Amniotic stem cell (primary cell): ENCODE measurements around the gene TGM1.

Experiments
- DNase-seq: peaks from one replicate; lab custom pipeline; 2025; lab: John Stamatoyannopoulos, UW

TGM1 gene

DNA sequence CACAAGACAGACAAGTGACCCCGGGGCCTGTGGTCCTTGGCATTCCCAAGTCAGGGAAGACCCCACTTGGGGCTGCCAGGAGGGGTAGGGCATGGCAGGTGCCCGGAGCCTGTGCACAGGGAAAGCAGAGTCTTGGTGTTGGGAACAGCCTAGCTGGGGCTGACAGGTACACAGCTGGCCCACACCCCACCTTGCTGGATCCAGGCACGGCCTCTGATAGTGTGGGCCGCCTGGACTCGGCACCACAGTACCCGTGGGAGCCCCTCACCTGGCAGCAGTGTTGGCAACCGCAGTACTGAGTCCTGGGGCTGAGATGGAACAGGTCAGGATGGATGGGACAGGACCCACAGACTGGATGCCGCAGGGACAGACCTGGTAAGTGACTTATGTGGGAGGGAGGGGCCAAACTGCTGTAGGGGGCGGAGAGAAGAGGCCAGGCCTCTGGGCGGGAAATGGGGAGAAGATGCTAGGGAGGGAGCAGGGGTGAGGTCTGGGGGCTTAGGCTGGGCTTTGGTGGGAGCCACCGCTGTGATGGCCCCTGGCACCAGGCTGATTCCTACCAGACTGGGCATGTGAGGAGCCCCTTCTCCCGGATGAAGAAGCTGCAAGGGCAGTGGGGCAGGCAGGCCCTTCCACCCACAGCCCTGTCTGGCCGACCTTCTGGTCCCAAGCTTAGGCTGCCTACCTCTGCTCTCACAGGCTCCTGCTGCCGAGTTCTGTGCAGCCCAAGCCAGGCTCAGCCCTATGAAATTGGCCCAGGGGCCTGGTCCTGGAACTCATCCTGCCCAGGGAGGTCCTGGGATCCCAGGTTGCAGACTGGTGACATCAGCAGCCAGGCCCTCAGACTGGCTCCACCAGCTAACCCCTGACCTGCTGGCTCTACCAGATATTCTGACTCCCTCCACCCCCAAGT lies at the start of gene TGM1:
Gene TGM1 (minus strand): TSS at position 357 of the 913 bp plus-strand sequence. CDS start 825 bp downstream, outside the sequence.
- no peak for DNase-seq

DNA sequence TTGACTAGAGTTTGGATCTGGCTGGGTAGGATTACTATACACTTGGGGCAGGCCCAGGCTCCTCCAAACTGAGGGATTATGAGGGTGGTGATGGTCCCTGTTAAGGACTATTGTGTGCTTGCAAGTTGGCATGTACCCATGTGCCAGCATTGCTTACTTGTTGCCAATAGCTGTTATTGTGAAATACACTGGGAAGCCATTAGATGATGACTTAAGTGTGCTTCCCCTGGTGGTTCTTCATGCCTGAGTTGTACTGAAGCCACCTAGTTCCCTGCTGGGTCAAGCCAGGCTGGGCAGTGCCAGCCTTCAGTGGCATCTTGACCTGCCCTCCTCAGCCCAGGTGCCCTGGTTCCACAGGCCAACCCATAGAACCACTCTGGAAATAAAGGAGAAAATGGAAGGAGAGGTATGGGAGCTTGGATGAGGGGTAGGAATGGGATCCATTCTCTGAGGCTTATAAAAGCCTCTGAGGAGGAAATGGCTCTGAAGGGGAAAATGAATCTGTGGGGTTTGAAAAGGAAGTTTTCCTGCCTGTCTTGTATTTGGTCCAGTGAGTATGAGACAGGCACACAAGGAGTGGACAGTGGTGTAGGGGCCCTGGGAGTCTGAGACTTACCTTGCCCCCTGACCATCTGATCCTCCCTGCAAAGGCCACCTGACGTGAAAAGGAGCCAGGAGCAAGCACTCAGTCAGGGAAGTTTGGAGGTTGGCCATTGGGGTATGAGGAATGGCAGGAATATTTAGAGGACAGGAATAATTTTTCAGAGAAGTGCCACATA lies 49.0 kb upstream of the TGM1 start:
- no peak for DNase-seq

DNA sequence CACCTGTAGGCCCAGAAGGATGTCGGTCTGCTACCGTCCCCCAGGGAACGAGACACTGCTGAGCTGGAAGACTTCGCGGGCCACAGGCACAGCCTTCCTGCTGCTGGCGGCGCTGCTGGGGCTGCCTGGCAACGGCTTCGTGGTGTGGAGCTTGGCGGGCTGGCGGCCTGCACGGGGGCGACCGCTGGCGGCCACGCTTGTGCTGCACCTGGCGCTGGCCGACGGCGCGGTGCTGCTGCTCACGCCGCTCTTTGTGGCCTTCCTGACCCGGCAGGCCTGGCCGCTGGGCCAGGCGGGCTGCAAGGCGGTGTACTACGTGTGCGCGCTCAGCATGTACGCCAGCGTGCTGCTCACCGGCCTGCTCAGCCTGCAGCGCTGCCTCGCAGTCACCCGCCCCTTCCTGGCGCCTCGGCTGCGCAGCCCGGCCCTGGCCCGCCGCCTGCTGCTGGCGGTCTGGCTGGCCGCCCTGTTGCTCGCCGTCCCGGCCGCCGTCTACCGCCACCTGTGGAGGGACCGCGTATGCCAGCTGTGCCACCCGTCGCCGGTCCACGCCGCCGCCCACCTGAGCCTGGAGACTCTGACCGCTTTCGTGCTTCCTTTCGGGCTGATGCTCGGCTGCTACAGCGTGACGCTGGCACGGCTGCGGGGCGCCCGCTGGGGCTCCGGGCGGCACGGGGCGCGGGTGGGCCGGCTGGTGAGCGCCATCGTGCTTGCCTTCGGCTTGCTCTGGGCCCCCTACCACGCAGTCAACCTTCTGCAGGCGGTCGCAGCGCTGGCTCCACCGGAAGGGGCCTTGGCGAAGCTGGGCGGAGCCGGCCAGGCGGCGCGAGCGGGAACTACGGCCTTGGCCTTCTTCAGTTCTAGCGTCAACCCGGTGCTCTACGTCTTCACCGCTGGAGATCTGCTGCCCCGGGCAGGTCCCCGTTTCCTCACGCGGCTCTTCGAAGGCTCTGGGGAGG lies 47.9 kb upstream of the TGM1 start, which contains the start of gene LTB4R:
Gene LTB4R (plus strand): TSS at position 857 of the 959 bp plus-strand sequence. CDS start 4,150 bp downstream, outside the sequence.
- no peak for DNase-seq

DNA sequence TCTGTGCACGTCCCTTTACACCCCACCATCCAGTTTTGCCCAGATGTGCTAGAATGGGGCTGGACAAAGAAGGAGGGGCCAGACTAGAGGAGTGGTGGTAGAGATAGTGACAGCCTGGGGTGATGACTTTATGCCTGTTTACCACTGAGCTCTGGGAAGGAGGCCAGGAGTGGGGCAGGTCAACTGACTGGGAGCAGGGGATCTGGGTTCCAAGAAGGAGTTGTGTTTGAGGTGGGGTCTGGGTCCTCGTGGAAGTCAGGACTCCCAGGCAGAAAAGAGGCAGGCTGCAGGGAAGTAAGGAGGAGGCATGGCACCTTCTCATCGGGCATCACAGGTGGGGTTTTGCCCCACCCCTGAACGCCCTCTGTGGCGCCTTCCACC lies 47.3 kb upstream of the TGM1 start:
- DNase-seq: no peak

DNA sequence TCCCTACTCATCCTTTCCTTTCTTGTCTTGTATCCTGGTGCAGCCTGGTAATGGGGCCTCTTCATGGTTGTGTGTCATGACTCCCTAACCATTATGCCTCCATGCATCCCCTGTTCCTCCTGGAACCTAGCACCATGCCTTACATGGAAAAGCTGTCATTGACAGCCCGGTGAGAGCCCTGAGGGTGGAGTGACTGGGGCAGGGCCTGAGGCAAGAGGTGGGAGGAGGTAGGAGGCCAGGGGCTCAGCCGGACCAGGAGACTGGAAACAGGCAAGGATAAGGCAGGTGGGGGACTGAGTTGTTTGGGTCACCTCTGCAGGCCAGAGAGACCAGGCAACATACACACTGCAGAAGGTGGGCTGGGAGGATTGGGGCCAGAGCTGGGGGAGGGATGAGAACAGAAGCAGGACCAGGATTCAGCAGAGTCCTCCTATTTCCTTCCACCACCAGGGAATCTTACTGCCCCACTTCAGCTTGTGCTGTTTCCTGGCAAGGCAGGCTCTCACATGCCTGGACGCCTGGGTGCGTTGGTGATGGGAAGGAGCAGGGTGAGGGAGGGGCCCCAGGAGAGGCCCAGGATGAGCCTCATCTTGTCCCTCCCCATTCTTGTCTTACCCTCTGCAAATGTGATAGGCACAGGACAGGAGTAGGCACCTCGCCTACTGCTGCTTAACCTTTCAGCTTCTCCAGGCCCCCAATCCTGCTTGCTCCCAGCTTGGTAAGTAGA lies 46.7 kb upstream of the TGM1 start, which contains the start of gene LTB4R2:
Gene LTB4R2 (plus strand): TSS at position 603 of the 727 bp plus-strand sequence. CDS start 525 bp downstream, outside the sequence.
- no peak for DNase-seq

DNA sequence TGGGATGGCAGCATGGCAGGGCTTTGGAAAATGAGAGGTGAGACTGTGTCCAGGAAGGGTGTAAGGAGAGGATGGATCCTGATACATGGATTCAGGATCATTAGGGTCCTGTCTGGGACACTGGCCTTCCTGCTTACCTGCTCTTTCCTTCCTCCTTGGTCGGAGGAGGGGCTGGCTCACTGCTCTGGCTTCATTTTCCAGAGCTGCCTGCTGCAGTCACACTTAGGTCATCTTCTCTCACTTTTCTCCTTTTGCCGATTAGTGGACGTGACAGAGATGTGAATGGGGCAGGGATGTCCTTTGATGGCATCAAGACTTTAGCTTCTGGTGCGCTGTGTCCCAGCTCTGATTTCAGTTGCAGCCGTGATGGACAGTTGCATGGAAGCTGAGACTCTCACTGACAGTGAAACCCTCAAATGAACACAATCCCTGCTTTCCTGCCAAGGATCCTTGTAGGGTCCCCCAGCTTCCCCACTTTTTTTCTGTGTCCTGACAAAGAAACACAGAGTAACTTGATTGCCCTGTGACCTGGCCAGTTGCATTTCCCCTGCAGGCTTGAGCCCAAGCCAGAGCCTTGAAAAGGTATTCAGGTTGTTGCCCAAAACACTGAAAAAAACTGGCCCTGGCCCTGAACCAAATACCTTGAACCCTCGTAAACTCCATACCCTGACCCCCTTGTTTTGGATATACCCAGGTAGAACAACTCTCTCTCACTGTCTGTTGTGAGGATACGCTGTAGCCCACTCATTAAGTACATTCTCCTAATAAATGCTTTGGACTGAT lies 45.6 kb upstream of the TGM1 start:
- no peak for DNase-seq

DNA sequence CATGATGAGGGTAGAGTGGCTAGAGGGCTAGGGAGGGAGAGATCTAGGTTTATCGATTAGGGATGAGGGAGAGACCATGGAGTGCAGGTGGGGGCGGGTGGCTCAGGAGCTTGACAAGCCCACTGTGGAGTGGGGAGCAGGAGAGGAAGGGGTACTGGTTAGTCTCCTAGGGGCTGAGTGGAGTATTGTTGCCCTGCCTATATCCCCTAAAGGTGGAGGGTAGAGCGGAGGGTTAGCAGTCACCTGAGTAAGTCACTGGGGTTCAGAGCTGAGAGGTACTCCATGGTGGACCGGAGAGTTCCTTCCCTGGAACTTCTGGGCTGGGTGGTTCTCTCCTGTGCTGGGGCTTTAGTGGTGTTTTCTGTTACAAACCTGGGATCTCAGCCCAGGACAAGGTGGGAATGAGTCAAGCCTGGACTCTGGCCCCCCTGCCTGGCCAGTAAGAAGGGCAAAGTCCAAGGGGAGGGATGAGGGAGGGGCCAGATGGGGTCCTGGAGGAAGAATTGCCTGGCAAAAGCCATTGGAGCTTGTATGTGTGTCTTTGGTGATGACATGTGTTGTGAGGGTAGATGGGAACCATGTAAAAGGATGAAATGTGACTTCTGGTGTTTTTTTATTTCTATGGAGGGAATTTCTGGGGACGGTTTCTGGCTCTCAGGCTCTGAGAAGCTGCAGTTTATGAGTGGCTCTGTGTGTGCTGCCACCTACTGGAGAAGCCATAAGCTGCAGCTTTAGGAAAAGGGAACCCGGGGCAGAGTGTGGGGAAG lies 44.8 kb upstream of the TGM1 start, which contains the start of gene CIDEB:
Gene CIDEB (minus strand): TSS at position 403 of the 767 bp plus-strand sequence. CDS start 119 bp downstream, at position 284.
- DNase-seq: peak; percentile 37

DNA sequence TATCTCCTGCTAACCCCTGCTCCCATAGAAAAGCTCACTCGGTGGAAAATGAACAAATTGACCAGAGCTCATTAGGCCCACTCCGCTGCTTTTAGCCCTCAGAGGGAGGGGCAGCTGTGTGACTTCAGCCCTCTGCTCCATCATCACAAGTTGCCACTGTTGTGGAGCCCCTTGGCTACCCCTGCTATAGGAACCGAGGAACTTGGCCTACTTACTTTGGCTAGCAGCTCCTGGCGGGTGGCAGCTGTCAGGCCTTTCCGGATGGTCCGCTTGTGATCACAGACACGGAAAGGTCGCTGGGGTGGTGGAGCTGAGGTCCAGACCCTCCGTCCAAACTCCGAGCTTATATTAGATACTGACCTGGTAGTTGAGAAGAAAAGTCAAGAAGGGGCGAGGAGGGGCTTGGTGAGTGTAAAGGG lies 44.2 kb upstream of the TGM1 start:
- DNase-seq: no peak

DNA sequence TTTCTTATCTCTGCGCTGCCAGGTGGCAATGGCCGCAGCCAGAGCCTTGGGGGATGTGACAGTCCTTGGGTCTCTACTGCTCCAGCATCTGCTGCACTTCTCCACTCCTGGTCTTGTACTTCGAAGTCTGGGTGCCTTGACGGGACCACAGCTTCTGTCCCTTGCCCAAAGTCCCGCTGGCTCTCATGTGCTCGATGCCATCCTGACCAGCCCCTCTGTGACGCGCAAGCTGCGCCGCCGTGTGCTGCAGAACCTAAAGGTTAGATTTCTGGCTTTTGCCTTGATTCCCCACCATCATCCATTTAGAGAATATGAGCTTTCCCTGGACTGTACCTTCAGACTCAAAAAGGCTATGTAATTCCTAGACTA lies 41.0 kb upstream of the TGM1 start:
- DNase-seq: no peak

DNA sequence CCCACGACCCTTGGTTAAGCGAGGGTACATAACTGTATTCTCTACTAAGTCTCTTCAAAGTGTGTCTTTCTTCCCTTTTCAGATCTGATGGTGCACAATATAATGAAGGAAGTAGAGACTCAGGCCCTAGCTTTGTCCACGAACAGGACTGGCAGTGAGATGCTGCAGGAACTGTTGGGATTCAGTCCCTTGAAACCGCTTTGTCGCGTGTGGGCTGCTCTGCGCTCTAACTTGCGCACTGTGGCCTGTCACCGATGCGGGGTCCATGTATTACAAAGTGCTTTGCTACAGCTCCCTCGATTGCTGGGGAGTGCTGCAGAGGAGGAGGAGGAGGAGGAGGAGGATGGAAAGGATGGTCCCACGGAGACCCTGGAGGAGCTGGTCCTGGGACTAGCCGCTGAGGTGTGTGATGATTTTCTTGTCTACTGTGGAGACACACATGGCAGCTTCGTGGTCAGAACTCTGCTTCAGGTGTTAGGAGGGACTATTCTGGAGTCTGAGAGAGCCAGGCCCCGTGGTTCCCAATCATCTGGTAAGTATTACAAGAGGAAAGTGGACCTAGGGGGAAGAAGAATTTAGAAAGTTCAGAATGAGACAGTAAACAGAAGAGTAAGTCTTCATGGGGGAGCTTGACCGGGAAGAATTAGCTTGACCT lies 37.5 kb upstream of the TGM1 start:
- no peak for DNase-seq

DNA sequence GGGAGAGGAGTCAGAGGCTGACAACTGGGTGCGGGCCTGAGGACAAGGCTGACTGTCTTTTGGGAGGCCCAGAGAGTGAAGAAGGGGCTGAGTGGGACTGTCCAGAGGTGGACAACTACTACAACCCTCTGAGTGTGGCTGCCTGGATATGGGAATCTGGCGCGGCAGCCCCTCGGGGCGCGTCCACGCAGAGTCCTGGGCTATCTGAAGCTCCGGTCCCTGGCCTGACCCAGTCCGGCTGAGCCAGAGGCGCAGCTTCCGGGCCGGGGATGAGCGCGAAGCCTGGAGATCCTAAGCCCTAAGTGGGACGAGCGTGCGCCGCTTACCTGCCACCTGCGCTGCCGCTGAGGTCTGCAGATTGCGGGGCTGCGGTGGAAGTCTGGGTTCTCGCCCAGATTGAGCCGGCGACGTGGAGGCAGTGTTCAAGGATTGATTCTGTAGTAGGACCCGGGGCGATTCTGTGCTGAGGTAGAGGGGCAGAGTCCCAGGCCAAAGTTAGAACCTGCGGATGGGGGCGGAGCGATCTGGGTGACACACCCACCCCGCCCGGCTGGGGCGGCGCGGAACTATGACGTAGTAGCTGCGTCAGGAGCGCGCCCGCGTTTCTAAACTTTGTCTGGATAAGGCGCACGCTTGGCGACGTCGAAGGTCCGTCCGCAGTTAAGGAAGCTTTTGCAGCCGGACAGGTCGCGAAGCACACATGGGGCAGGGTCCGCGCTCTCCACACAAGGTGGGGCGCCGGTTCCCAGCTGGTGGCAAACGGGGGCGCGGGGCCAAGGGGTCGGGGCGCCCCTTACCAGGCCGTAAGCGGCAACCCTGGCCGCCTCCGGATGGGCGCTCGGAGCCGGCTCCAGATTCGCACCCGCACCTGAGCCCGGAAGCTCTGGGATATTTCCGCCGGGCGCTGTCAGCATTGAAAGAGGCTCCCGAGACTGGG lies 36.5 kb upstream of the TGM1 start, which contains the start of the genes DHRS1 and NOP9:
Gene DHRS1 (minus strand): TSS at position 526 of the 937 bp plus-strand sequence. CDS start 674 bp downstream, outside the sequence.
Gene NOP9 (plus strand): TSS at position 596 of the 937 bp plus-strand sequence. CDS start 105 bp downstream, at position 701.
- peak; percentile 78 for DNase-seq

DNA sequence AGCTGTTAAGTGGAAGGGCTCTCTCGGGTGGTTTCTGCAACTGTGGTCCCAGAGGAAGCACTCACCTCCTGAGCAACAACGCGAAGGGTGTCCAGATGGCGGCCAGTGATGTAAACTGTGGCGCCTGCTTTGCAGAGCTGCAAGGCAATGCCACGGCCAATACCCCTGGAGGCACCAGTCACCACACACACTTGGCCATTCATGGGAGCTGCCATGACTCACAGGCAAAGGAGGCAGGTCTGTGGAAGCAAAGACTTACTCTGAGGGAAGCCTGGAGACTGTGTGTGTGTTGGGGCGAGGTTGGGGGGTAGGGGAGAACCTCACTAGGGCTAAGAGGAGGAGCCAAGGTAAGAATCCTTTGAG lies 35.9 kb upstream of the TGM1 start:
- no peak for DNase-seq

DNA sequence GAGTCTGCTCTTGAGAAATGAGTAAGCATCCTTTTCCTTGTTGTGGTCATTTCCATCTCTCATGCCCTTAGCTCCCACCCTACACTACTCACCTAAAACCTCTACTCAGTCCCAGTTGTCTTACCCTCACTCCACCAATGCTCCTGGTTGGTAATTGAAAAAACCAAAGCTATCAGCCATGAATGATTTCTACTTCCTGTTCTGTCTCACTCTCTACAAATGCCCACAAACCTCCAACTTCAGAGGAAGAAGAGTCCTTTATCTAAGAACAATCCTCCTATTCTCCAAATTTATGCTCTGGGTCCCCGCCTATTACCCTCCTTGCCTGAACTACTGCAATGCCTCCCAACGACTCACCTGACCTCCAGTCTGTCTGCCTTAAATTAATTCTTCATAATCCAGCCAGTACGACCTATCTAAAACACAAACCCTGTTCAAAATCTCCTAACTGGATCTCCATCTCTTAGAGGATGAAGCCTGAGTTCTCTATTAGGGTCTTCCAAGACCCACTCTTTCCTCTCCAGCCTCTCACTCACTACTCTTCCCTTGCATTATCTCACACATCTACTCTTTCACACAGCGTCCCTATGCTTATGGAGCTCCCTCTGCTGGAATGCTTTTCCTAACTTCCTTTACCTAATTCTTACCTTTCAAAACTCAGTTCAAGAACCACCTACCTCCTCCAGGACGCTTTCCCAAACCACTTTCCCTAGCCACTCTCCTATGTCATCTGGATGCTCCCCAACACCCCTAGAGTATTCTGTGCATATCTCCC lies 34.4 kb upstream of the TGM1 start:
- no peak for DNase-seq

DNA sequence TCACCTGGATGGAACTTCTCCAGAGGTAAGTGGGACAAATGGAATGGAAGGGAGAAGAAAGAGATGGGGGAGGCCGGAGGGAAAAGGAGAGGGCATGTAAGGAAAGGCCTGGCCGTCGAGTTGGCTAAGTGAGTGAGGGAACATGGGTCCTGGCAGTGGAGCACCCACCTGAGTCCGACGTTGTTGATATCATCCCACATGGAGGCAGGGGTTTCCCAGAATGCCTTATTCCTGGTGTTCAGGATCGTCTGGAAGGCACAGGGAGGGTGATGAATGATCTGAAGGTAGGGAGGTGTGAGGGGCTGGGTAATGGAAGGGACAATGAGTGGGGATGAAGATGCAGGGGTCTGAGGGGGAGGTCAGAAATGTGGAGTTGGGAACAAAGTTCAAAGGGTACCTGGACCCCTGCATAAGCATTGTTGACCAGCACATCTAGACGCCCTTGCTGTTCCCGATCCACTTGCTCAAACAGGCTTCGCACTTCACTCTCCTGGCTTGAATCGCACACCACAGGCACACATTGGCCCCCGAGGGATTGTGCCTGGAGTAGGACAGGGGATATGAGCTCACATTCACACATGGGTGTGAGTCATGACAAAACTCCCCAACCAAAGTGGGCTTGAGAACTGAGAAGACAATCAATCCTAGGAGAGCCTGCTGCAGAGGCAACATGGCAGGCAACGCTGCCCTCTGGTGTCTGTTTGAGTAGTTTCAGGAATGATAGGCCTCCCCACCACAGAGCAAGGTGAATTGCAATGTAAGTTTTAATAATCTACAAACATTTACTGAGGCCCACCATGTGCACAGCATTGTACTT lies 33.6 kb upstream of the TGM1 start:
- peak; percentile 63 for DNase-seq

DNA sequence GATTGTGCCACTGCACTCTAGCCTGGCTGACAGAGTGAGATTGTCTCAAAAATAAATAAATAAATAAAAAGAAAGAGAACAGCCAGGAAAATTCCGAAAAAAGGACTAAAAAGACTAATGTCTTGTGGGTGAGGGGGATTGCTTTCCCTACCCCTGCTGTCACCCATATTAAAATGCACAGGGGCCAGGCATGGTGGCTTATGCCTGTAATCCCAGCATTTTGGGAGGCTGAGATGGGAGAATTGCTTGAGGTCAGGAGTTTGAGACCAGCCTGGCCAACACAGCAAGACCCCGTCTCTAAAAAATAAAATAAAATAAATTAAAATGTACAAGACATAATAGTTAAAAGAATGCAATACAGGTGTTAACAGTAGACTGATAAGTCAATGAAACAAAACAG lies 30.5 kb upstream of the TGM1 start:
- DNase-seq: no peak
